ENCODE measurements around the gene AP1G1.
A peak's percentile ranks its signal among the peaks of the same experiment; 100 is the strongest.

GRCh38 chr16:71808593-71809459 lies at the start of gene AP1G1:
- TF ChIP-seq YY1 (IDR thresholded peaks at IDR 0.05; ENCODE audit: low read depth, low read length): peak; percentile 98
- TF ChIP-seq CBX8 (IDR thresholded peaks at IDR 0.05; ENCODE audit: borderline replicate concordance, low read depth, low read length): no peak
- no peak for TF ChIP-seq CTCF (IDR thresholded peaks at IDR 0.05; ENCODE audit: control extremely low read depth in 1 of 3, insufficient read depth in 1 of 3, low read depth in 1 of 3, low read length in 3 of 3)
- TF ChIP-seq JUN (IDR thresholded peaks at IDR 0.05; ENCODE audit: low read depth, low read length): no peak
- TF ChIP-seq SIRT6 (IDR thresholded peaks at IDR 0.05; ENCODE audit: low read length): no peak
- TF ChIP-seq MAX (IDR thresholded peaks at IDR 0.05): no peak; the same call in 1 of the 2 replicates
- peak; percentile 62 to 86 for TF ChIP-seq POLR2A (IDR thresholded peaks at IDR 0.05; ENCODE audit: control extremely low read depth in 1 of 2, low read depth in 2 of 2, low read length in 2 of 2)
- peak; percentile 98 for TF ChIP-seq CREB1 (IDR thresholded peaks at IDR 0.05)
- TF ChIP-seq POLR2AphosphoS5 (IDR thresholded peaks at IDR 0.05; ENCODE audit: low read depth, low read length): peak; percentile 91
- TF ChIP-seq SIN3A (conservative IDR thresholded peaks at IDR 0.05 in 1 of 2, IDR thresholded peaks at IDR 0.05 in 1 of 2; ENCODE audit: low read depth in 1 of 2, low read length in 2 of 2): peak; percentile 6 to 75; a peak in 3 of 4 replicates
